Bone marrow (tissue), 2 donors: ENCODE measurements around the gene TBC1D17.

Source experiments
- DNase-seq, 2 donors: peaks; one replicate each; lab custom pipeline; 2025; lab: John Stamatoyannopoulos, UW

TBC1D17 gene

DNA sequence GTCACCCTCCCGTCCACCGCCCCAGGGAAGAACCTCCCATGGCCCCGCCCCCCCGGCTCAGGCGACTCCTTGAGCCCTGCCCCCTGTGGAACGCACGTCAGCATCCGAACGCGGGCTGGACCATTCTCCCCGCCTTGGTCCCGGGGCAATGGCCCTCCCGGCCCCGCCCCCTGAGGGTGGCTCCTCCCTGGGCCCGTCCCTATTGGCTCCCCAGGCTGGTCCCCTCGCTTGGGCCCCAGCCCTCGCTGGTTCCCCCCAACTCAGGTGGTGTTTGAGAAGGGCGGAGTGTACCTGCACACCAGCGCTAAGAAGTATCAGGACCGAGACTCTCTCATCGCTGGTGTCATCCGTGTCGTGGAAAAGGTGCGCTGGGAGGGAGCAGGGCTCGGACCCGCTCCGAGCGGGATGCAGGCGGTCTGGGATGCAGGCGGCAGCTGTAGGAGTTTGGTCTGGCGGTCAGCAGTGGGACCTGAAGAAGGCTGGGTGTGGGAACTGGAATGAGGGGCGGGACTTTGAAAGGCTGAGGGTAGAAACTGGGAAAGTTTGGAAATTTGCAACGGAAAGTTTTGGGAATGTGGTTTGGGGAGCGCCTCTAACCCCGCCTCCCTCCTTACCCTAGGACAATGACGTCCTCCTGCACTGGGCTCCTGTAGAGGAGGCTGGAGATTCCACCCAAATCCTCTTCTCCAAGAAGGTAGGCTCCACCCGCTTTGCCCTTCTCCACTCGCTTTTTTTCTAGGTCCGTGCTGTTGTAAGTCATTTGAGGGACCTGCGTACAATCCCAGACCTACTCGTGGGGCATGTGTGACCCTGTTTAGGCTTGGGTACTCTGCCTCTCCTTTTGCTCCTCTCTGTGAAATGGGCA is 609 bp downstream of the TBC1D17 start:
- DNase-seq, result peak in 1 of 2 donors; percentile 97

DNA sequence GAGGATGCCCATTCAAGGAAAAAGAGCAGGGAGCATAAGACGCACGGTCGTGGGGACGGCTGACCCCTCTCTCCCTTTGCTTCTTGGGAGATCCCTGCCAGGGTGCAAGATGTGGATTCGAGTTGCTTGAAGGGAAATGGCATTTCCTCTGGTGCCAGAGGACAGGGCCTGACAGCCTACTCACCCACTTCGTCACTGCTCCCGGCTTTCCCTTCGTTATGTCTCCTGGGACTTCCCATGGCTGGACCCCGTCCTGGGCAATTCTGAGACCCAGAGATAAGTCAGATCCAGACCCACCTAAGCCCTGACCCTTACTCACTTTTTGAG is 1.2 kb downstream of the TBC1D17 start:
- DNase-seq, result no peak

GRCh38 chr19:49879243-49879963 is 1.9 kb downstream of the TBC1D17 start:
- no peak for DNase-seq

- no peak for DNase-seq
These were observed 2.8 kb downstream of the TBC1D17 start for GRCh38 chr19:49880162-49880869.

DNA sequence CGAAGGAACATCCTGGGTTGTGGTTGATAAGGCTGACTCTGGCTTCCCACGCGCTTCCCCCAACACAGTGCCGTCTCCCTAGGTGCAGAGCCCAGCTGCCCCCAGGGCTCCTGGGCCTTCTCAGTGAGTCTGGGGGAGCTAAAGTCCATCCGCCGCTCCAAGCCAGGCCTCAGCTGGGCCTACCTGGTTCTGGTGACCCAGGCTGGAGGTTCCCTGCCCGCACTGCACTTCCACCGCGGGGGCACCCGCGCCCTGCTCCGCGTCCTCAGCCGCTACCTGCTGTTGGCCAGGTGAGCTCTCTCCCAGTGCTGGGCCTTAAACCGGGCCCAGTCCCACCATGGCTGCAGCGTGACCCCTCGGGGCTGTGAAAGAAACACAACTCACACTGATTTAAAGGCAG is 3.7 kb downstream of the TBC1D17 start:
- DNase-seq, result no peak

DNA sequence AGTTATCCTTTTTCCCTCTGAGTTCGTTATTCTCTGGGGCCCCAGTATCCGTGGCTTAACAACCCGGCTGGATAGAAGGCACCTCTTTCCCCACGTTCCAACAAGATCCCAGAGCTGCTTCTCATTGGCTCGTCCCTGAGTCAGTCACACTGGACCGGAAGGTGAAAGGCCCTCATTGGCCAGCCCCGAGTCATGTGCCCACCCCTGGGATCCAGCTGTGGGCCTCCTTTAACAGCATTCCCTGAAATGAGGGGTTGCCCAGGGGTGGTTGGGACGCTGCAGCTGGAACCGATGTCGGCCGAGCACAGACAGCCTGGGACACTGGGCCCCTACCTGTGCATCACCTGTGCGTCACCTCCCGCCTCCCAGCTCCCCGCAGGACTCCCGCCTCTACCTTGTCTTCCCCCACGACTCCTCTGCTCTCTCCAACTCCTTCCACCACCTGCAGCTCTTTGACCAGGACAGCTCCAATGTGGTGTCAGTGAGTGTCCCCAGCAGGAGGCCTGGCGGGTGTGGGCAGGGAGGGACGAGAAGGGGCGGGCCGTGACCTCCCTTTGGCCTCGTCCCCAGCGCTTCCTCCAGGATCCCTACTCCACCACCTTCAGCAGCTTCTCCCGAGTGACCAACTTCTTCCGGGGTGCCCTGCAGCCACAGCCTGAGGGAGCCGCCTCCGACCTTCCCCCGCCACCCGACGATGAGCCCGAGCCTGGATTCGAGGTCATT is 4.3 kb downstream of the TBC1D17 start:
- no peak for DNase-seq

GRCh38 chr19:49882643-49883042 is 5.1 kb downstream of the TBC1D17 start:
- DNase-seq, result no peak

- no peak for DNase-seq
These were observed 5.6 kb downstream of the TBC1D17 start for GRCh38 chr19:49883094-49883493.

DNA sequence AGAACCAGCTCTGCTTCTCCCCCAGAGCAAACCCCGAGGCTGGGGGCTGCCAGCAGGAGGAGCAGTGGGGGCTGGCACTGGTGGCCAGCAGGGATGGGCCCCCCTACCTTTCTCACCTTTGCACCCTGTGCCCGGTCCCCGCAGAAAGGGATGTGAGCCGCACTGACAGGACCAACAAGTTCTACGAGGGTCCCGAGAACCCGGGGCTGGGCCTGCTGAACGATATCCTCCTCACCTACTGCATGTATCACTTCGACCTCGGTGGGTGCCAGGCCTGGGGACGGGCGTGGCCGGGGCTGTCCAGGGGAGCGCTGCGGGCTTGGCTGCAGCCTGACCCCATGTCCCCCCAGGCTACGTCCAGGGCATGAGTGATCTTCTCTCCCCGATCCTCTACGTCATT is 6.6 kb downstream of the TBC1D17 start:
- DNase-seq, result no peak

GRCh38 chr19:49884760-49885159 is 7.3 kb downstream of the TBC1D17 start:
- no peak for DNase-seq

- no peak for DNase-seq
These were observed 9.6 kb downstream of the TBC1D17 start for GRCh38 chr19:49887037-49887664.

GRCh38 chr19:49887665-49888509 is 10.4 kb downstream of the TBC1D17 start:
- no peak for DNase-seq

GRCh38 chr19:49888510-49888824 is 11.0 kb downstream of the TBC1D17 start:
- no peak for DNase-seq

GRCh38 chr19:49889038-49889686 is 11.7 kb downstream of the TBC1D17 start:
- no peak for DNase-seq

- DNase-seq, result peak in 1 of 2 donors; percentile 51
These were observed 12.3 kb downstream of the TBC1D17 start for GRCh38 chr19:49889687-49890348.

DNA sequence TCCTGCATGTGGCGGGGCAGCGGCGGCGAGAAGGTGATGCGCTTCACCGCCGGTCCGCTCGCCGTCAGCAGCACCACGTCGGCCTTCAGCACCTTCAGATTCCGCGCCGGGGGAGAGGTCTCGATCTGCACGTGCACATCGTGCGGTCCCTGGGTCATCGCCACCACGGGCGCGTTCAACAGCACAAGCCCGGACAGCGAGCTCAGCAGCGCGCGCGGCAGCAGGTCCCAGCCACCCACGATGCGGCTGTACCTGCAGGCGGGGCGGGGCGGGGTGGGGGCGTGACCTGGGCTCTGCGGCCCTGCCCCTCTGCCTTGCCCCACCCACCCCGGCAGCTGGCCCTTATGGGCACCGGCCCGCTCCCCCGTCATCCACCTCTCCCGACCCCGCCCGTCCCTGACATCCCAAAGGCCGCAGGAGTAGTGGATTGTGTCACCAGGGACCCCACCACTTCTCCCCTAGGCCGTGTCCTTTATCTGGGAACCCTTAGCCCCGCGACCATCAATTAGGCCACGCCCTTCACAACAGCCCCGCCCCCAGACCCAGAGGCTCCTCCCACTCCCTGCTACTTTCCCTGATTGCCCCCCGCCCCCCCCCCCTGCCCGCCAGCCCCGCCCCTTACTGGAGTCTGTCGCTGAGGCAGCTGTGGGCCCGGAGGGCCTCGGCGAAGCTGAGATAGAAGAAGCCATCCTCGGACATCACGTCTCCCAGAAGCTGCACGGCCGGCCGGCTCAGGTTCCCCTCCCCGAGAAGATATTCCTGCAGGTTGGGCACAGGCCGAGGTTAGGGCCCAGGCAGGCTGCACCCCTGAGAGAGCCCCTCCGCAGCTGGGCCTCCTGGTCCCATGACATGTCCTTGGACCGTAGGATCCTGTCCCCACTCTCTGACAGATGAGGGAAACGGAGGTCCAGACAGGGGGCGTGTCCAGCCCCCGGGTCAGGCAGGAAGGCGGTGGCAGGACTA is 13.1 kb downstream of the TBC1D17 start:
- DNase-seq, result peak in 1 of 2 donors; percentile 51

GRCh38 chr19:49891393-49891792 is 13.9 kb downstream of the TBC1D17 start:
- DNase-seq, result no peak

DNA sequence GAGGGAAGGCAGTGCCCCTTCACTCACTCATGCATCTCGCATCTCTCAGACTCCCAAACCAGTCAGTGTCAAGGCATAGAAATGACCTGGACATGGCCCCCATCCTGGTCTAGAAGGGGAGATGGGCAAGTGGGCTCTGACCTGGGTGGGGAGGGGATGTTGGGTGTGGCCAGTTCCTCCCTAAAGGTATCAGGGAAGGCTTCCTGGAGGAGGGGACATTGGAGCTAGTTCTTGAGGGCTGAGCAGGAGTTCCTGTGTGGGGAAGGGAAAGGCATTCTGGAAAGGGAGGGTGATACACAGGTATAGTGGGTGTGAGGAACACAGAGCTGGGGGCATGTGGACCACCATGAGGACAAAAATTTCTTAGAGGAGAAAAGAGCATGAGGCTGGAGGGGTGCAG is 15.2 kb downstream of the TBC1D17 start:
- no peak for DNase-seq
